ENCODE results near the gene PSME4. TPM values are rescaled to one million over a fixed set of nuclear protein-coding genes. Genes with fewer than 3 reads are reported as not detected.
"Not testable (repeated sequence)": the region's sequence is repeated elsewhere in the genome, so short reads cannot be mapped to it uniquely, and the experiment has no call there.

PSME4 gene
- total RNA-seq, 8 experiments from 2014 or later = 28.7 to 143 (median 41.5) TPM

- no peak overlapping the region for H3K4me3 ChIP-seq
- in situ Hi-C loops (cut with MboI; ENCODE audit: low pct_unique_long_range_greater_than_20kb in 2 of 9, low sequenced_read_pairs in 9 of 9, unreplicated experiment in 9 of 9) = no loop called here
- H3K27ac ChIP-seq = no peak overlapping the region
- WGBS, 10 experiments = 33 to 100% (median 100%) methylated on average over 1 of the region's 1 CpG; no CpG with 5 or more reads in 1 of the 10 experiments
- ATAC-seq (replicated peaks in 6 of 8) = no peak
- H3K4me1 ChIP-seq (replicated peaks in 1 of 2) = no peaks in the 10 kb centered on the region
These were observed 21.3 kb downstream of the PSME4 start for GRCh38 chr2:53949457-53949856.

GRCh38 chr2:53945538-53945937, 25.3 kb downstream of the PSME4 start:
- no peak for ATAC-seq (replicated peaks in 6 of 8)
- H3K4me3 ChIP-seq = no peak overlapping the region
- in situ Hi-C loops (cut with MboI; ENCODE audit: low pct_unique_long_range_greater_than_20kb in 2 of 9, low sequenced_read_pairs in 9 of 9, unreplicated experiment in 9 of 9) = no loop called here
- WGBS, 10 experiments = 68 to 100% (median 100%) methylated on average over 1 of the region's 1 CpG; no CpG with 5 or more reads in 1 of the 10 experiments
- no peaks in the 10 kb centered on the region for H3K4me1 ChIP-seq (replicated peaks in 1 of 2)
- no peak overlapping the region for H3K27ac ChIP-seq

- WGBS, 10 experiments = 29 to 100% (median 90%) methylated on average over 1 of the region's 1 CpG; no CpG with 5 or more reads in 2 of the 10 experiments
- in situ Hi-C loops (cut with MboI; ENCODE audit: low pct_unique_long_range_greater_than_20kb in 2 of 9, low sequenced_read_pairs in 9 of 9, unreplicated experiment in 9 of 9) = no loop called here
- no peaks in the 10 kb centered on the region for H3K4me1 ChIP-seq (replicated peaks in 1 of 2)
- ATAC-seq (replicated peaks in 6 of 8) = no peak
- no peak overlapping the region for H3K4me3 ChIP-seq
- no peak overlapping the region for H3K27ac ChIP-seq
These were observed 26.3 kb downstream of the PSME4 start for GRCh38 chr2:53944542-53944941.

GRCh38 chr2:53942280-53942679, 28.5 kb downstream of the PSME4 start:
- no peak for ATAC-seq (replicated peaks in 6 of 8)
- WGBS, 10 experiments = 100% methylated on average over 1 of the region's 1 CpG; no CpG with 5 or more reads in 3 of the 10 experiments

GRCh38 chr2:53941749-53942148, 29.0 kb downstream of the PSME4 start:
- H3K27ac ChIP-seq = no peak overlapping the region
- ATAC-seq (replicated peaks in 6 of 8) = no peak
- 69 to 97% (median 95%) methylated on average over 4 to 5 of the region's 5 CpGs; no CpG with 5 or more reads in 1 of the 10 experiments for WGBS, 10 experiments
- H3K4me1 ChIP-seq (replicated peaks in 1 of 2) = no peaks in the 10 kb centered on the region
- no peak overlapping the region for H3K4me3 ChIP-seq
- in situ Hi-C loops (cut with MboI; ENCODE audit: low pct_unique_long_range_greater_than_20kb in 2 of 9, low sequenced_read_pairs in 9 of 9, unreplicated experiment in 9 of 9) = no loop called here

More at GRCh38 chr2:53942280-53942679, 28.5 kb downstream of the PSME4 start:
- in situ Hi-C loops (cut with MboI; ENCODE audit: low pct_unique_long_range_greater_than_20kb in 2 of 9, low sequenced_read_pairs in 9 of 9, unreplicated experiment in 9 of 9) = no loop called here
- Histone ChIP-seq H3K27ac (no peak overlapping the region), H3K4me1 (replicated peaks in 1 of 2) (no peaks in the 10 kb centered on the region), H3K4me3 (no peak overlapping the region)

- Histone ChIP-seq H3K27ac (no peak overlapping the region), H3K4me3 (no peak overlapping the region), H3K4me1 (replicated peaks in 1 of 2) (no peaks in the 10 kb centered on the region)
- WGBS, 10 experiments = 63 to 100% (median 90%) methylated on average over 1 to 4 of the region's 4 CpGs; no CpG with 5 or more reads in 1 of the 10 experiments
- no peak for ATAC-seq (replicated peaks in 6 of 8)
- in situ Hi-C loops (cut with MboI; ENCODE audit: low pct_unique_long_range_greater_than_20kb in 2 of 9, low sequenced_read_pairs in 9 of 9, unreplicated experiment in 9 of 9) = no loop called here
These were observed 31.1 kb downstream of the PSME4 start for GRCh38 chr2:53939656-53940055.

GRCh38 chr2:53938904-53939303, 31.9 kb downstream of the PSME4 start:
- in situ Hi-C loops (cut with MboI; ENCODE audit: low pct_unique_long_range_greater_than_20kb in 2 of 9, low sequenced_read_pairs in 9 of 9, unreplicated experiment in 9 of 9) = no loop called here
- 69 to 100% (median 99%) methylated on average over 1 to 3 of the region's 3 CpGs for WGBS, 10 experiments
- H3K4me1 ChIP-seq (replicated peaks in 1 of 2) = no peaks in the 10 kb centered on the region
- no peak overlapping the region for H3K4me3 ChIP-seq
- H3K27ac ChIP-seq = no peak overlapping the region
- no peak for ATAC-seq (replicated peaks in 6 of 8)

GRCh38 chr2:53933329-53933728, 37.5 kb downstream of the PSME4 start:
- in situ Hi-C loops (cut with MboI; ENCODE audit: low pct_unique_long_range_greater_than_20kb in 2 of 9, low sequenced_read_pairs in 9 of 9, unreplicated experiment in 9 of 9) = no loop called here
- H3K4me1 ChIP-seq (replicated peaks in 1 of 2) = no peaks in the 10 kb centered on the region
- H3K4me3 ChIP-seq = no peak overlapping the region
- H3K27ac ChIP-seq = no peak overlapping the region
- no peak for ATAC-seq (replicated peaks in 6 of 8)
- WGBS, 10 experiments = 94 to 100% (median 100%) methylated on average over 1 to 7 of the region's 8 CpGs; no CpG with 5 or more reads in 3 of the 10 experiments

GRCh38 chr2:53926321-53926720, 44.5 kb downstream of the PSME4 start:
- in situ Hi-C loops (cut with MboI; ENCODE audit: low pct_unique_long_range_greater_than_20kb in 2 of 9, low sequenced_read_pairs in 9 of 9, unreplicated experiment in 9 of 9); ATAC-seq (replicated peaks in 6 of 8); H3K4me1 ChIP-seq (replicated peaks in 1 of 2); H3K4me3 ChIP-seq; H3K27ac ChIP-seq: not testable (repeated sequence)
- 93 to 98% (median 95%) methylated on average over 3 to 7 of the region's 8 CpGs; no CpG with 5 or more reads in 5 of the 10 experiments for WGBS, 10 experiments

- 76 to 100% (median 88%) methylated on average over 1 to 3 of the region's 3 CpGs for WGBS, 10 experiments
- in situ Hi-C loops (cut with MboI; ENCODE audit: low pct_unique_long_range_greater_than_20kb in 2 of 9, low sequenced_read_pairs in 9 of 9, unreplicated experiment in 9 of 9) = no loop called here
- ATAC-seq (replicated peaks in 6 of 8) = peak in 1 of 8 experiments; percentile 40
These were observed 57.1 kb downstream of the PSME4 start for GRCh38 chr2:53913721-53914120.

GRCh38 chr2:53911434-53912189, 59.2 kb downstream of the PSME4 start:
- Histone ChIP-seq H3K4me1 (replicated peaks in 1 of 2) (no peaks in the 10 kb centered on the region), H3K27ac (no peak overlapping the region), H3K4me3 (no peak overlapping the region)
- 76 to 100% (median 92%) methylated on average over 1 to 3 of the region's 4 CpGs; no CpG with 5 or more reads in 1 of the 10 experiments for WGBS, 10 experiments
- no peak for ATAC-seq (replicated peaks in 6 of 8)
- in situ Hi-C loops (cut with MboI; ENCODE audit: low pct_unique_long_range_greater_than_20kb in 2 of 9, low sequenced_read_pairs in 9 of 9, unreplicated experiment in 9 of 9) = no loop called here

More at GRCh38 chr2:53913721-53914120, 57.1 kb downstream of the PSME4 start:
- no peak overlapping the region for H3K4me3 ChIP-seq
- no peaks in the 10 kb centered on the region for H3K4me1 ChIP-seq (replicated peaks in 1 of 2)
- no peak overlapping the region for H3K27ac ChIP-seq

- in situ Hi-C loops (cut with MboI; ENCODE audit: low pct_unique_long_range_greater_than_20kb in 2 of 9, low sequenced_read_pairs in 9 of 9, unreplicated experiment in 9 of 9) = no loop called here
- WGBS, 10 experiments = 40 to 100% (median 100%) methylated on average over 1 of the region's 1 CpG; no CpG with 5 or more reads in 3 of the 10 experiments
These were observed 63.2 kb downstream of the PSME4 start for GRCh38 chr2:53907582-53907981.

GRCh38 chr2:53905396-53905795, 65.4 kb downstream of the PSME4 start:
- in situ Hi-C loops (cut with MboI; ENCODE audit: low pct_unique_long_range_greater_than_20kb in 2 of 9, low sequenced_read_pairs in 9 of 9, unreplicated experiment in 9 of 9) = no loop called here
- Histone ChIP-seq H3K27ac (no peak overlapping the region), H3K4me3 (no peak overlapping the region), H3K4me1 (replicated peaks in 1 of 2) (no peaks in the 10 kb centered on the region)
- 80 to 100% (median 95%) methylated on average over 1 to 8 of the region's 9 CpGs; no CpG with 5 or more reads in 2 of the 10 experiments for WGBS, 10 experiments
- ATAC-seq (replicated peaks in 6 of 8) = no peak

More at GRCh38 chr2:53907582-53907981, 63.2 kb downstream of the PSME4 start:
- Histone ChIP-seq H3K27ac (no peak overlapping the region), H3K4me3 (no peak overlapping the region), H3K4me1 (replicated peaks in 1 of 2) (no peaks in the 10 kb centered on the region)
- no peak for ATAC-seq (replicated peaks in 6 of 8)

- WGBS, 10 experiments = 36 to 94% (median 83%) methylated on average over 3 to 4 of the region's 4 CpGs
- in situ Hi-C loops (cut with MboI; ENCODE audit: low pct_unique_long_range_greater_than_20kb in 2 of 9, low sequenced_read_pairs in 9 of 9, unreplicated experiment in 9 of 9) = no loop called here
- no peak overlapping the region for H3K4me3 ChIP-seq
- H3K4me1 ChIP-seq (replicated peaks in 1 of 2) = no peaks in the 10 kb centered on the region
- ATAC-seq (replicated peaks in 6 of 8) = no peak
- H3K27ac ChIP-seq = no peak overlapping the region
These were observed 67.8 kb downstream of the PSME4 start for GRCh38 chr2:53903011-53903410.
